GM21390 (cell line): ENCODE measurements around the gene SNX10.

ENCODE experiments used
- ATAC-seq: cut with Tn5 transposase; IDR thresholded peaks from one replicate; pipeline ENCODE4 v1.9.1; 2021; ENCODE audit not compliant: unreplicated experiment

SNX10 gene

DNA sequence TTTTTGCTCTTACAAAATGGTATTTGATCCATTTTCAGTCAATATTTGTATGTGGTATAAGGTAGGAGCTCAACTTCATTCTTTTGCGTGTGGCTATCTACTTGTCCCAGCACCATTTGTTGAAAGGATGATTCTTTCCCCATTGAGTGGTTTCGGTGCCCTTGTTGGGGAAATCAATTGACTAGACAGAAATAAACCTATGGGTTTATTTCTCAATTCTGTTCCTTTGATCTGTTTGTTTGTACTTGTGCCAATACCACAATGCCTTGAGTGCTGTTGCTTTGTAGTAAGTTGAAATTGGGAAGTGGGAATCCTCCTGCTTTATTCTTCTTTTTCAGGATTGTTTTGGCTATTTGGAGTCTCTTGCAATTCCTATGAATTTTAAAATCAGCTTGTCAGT is 41.0 kb downstream of the SNX10 start:
- no peak for ATAC-seq

DNA sequence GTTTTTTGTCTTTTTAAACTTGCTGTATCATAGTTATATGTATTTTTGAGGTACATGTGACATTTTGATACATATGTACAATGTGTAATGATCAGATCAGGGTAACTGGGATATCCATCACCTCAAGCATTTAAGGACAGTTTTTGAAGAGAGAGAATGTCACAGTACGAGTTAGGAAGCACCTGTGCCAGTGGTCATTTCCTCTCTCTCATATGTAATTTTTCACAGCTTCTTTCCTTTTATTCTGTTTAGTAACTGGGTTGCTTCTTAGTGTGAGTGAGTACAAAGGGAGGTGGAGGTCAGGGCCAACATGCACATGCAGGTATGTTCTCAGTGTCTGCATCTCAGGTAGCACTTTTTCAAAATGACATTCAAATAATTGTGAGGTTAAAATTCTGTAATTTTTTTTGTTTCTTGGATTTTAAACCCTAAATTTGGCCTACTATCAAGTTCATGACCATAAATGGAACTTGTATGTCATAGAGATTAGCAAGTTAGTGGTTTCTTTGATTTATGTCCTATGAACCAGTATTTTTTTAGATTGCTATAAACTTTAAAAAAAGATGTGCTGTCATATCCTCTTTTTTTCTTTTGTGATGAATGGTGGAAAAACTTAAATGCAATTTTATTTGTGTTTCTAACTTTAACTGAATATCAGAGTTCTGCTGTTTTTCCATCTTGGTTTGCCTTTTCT is 42.7 kb downstream of the SNX10 start:
- no peak for ATAC-seq

DNA sequence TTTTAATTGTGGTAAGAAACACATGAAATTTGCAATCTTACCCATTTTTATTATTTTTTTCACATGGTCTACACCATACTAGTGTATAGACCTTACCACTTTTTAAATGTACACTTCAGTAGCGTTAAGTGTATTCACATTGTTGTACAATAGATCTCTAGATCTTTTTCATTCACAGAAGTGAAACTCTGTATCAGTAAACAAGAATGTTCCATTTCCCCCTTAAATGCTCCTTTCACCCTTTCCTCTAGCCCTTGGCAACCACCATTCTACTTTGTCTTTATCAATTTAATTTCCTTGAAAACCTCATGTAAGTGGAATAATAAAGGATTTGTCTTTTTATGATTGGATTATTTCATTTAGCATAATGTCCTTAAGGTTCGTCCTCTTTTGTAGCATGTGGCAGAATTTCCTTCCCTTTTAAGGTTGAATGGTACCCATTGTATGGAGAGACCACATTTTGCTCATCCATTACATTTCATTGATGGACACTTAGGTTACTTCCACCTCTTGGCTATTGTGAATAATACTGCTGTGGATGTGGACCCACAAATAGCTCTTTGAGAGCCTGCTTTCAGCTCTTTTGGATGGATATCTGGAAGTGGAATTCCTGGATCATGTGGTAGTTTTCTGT is 45.7 kb downstream of the SNX10 start:
- peak; percentile 43 for ATAC-seq

DNA sequence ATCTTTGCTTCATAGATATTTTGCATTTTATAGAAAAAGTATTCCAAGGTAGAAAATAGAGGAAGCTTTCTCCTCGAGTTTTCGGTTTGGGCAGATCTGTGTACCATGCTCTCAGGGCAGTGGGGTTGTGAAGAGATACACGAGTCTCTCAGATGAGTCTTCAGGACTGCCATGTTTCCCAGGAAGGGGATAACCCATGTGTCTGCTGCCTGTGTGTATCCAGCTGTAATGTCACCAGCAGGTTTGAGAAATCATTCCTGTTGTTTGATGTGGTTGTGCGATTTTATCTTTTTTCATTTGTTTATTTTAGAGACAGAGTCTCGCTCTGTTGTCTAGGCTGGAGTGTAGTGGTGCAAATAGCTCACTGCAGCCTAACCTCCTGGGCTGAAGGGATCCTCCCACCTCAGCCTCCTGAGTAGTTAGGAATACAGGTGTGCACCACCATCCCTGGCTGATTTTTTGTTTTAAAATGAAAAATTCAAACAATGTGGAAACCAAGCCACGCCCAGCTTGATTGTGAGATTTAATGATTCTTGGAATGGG is 48.9 kb downstream of the SNX10 start:
- ATAC-seq: no peak

DNA sequence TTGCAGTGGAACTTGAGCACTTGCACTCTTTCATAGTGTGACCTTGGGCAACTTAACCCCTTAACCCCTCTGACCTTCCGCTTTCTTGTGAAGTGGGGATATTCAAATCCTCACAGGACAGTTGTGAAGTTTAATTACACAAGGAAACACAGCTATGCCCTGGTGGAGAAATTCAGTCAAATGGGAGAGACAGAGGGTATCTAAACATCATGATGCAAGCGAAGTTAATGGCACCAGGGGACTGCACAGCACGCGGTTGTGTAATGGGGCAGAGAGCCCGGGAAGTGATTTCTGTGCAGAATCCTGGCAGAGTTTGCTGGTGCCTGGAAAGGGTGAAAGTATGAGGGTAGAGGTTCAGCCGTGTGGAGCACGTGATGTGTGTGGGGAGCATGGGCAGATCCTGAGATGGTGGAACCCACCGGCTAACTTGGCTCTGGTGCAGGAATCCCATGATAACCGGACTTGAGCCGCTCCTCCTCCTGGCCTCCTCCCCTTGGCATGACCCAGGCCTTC is 51.7 kb downstream of the SNX10 start:
- no peak for ATAC-seq

DNA sequence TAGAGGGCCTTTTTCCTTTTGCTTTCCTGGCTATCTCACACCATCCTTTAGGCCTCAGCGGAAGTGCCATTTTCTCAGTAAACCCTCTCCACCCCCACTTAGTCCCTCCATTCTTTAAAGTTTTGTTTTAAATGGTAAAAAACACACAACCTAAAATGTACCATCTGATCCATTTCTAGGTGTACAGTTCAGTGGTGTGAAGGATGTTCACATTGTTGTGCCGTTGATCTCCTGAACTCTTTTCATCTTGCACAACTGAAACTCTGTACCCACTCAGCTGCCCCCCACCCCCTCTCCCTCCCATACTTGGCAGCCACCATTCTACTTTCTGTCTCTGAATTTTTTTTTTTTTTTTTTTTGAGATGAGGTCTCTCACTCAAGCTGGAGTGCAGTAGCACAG is 52.2 kb downstream of the SNX10 start:
- ATAC-seq: no peak

DNA sequence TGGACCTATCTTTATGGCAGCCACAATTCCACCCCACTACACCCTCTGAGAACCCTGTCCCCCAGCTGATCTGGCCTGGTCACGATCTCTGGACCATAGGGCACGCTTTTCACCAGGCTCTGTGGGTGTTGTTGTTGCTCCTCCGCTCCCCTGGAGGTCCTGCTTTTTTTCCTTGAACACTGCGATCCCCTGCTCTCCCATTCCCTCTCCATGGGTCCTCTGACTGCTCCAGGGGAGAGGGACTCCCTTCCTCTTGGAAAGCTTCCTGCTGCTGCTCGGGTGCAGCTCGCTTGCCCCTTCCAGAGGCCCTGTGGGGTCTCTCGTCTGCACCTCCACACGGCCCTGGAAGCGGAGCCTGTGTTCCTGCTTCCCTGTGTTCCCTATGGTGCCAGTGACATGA is 53.5 kb downstream of the SNX10 start:
- no peak for ATAC-seq

DNA sequence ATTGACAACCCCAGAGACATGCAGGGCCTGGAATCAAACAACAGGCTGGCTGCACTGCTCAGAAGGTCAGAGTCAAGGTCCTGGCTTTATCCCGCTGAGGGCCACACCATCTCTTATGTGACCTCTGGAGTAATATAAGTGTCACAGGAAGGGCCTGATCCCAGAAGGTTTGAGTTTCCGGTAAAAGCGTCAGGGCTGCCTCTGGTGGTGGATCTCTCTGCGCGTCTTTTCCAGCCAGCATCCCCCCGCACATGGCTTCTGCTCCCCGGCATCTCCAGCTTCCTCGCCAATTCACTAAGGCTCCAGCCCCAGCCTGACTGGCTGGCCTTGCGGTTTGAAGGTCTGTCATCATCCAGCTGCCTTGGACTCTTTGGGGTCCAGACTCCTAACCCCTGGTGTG is 54.2 kb downstream of the SNX10 start:
- no peak for ATAC-seq

DNA sequence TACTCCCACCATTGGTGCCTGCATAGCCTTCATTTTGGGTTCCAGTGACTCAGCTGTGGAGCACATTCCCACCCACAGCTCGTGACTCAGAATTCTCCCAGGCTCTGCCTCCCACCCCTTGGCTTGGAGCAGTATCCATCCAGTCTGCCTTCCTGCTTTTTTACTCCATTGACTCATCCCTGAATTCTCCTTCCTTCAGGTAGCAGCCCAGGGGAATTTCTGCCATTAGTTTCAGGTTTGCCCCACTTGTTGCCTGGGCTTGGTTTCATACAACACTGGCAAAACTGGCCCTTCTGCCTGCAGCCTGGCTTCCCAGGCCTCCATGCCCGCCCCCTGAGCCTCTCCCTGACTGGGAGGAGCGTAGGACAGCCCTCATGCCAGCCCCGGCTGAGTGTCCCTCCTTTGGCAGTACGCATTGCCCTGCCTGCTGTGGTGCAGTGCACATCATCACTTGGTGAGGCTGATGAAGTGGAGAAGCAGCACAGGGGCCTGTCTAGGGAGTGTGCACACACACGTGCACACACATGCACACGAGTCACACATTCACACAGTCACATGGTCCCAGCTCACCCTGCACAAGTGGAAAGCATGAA is 55.0 kb downstream of the SNX10 start:
- ATAC-seq: no peak

DNA sequence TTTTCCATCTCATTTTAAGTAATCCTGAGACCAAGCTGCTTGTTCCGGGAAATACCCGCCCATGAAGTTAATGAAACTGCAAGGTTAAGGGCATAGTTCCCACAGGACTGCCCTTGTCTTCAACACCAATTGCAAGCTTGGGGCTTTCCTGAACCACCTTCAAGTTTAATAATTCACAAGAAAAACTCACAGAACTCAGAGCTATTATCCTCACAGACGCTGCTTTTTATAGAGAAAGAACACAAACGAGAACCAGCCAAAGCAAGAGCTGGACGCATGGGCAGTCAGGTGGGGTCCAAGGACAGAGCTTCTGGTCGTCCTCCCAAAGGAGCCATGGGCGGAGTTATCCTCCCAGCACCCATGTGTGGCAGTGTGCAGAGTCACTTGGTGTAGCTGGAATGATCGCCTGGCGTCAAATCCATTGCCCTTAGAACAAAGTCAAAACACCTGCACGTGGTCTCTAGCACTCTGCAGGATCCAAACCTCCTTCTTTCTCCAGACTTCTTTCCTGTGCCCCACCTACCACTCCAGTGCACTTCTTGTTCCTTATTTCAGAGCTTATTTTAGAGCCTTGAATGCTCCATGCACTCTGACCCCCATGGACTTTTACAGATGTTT is 56.7 kb downstream of the SNX10 start:
- ATAC-seq: no peak

DNA sequence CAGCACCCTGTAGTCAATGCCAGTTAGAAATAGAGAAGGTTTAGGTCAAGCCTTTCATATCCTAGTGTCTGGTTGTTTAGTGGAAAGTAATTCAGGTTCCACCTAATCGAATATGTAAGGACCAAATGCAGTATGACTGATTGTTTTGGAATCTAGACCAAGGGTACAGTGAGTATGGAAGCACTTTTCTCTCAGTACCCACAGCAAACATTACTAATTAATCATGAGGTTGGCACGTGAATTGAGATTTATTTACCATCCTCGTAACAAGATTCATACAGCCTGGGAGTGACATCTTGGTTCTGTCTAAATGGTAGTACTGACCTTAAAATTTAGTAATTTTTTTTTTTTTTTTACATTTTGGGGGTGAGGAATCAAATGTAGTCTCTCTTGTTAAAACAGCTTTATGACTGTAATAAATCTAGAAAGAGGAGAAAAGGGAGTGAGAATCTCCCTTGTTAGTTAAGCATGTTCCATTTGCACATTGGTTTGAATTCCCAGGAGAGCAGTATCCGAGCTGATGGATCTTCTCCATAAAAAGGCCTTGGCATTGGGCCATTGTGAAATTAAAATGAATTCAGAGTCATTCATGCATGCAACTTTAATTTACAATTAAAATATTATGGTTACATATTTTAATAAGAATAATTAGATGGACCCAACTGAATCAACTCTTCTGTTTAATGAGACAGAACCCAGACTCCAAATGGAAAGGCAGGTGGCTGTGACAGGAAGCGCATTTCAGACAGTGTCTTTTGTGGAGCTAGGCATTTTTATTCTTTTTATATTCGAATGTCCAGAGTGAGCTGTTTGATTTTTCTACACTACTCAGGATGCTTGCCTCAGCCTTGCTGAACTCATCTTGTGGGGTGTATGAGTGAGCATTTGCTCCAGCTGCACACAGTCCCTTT is 57.6 kb downstream of the SNX10 start:
- ATAC-seq: no peak

DNA sequence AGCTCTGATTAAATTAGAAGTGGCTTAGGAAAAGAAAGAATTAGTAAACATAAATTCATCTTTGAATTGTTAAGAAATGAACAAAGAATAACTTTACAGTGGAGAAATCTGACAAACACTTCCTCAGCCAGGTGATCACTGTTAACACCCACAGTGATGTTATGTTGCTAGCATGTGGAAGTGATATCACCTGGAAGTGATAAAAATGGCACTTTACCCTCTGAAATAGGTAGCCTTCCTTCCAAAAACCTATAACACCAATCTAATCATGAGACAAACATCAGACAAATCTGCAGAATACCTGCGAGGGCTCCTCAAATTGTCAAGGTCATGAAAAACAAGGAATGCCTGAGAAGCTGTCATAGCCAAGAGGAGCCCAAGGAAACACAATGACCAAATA is 59.5 kb downstream of the SNX10 start:
- ATAC-seq: no peak

DNA sequence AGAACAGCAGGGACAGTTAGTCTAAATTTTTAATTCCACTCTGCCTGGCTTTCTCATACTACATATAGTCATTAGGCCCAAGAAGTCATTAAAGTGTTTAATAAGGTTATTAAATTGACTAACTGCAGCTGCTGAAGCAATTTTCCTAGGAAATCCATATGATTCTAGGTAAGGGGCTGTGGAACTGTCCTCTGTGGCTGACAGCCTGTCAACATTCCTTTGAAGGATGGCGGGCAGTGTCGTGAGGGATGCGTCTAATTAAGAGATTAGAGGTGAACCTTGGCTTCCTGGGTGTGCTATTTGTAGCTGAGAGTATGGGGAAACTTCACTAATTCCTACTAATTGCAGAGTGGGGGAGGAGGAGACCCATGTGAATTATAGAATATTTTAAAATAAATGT is 64.6 kb downstream of the SNX10 start:
- ATAC-seq: no peak

DNA sequence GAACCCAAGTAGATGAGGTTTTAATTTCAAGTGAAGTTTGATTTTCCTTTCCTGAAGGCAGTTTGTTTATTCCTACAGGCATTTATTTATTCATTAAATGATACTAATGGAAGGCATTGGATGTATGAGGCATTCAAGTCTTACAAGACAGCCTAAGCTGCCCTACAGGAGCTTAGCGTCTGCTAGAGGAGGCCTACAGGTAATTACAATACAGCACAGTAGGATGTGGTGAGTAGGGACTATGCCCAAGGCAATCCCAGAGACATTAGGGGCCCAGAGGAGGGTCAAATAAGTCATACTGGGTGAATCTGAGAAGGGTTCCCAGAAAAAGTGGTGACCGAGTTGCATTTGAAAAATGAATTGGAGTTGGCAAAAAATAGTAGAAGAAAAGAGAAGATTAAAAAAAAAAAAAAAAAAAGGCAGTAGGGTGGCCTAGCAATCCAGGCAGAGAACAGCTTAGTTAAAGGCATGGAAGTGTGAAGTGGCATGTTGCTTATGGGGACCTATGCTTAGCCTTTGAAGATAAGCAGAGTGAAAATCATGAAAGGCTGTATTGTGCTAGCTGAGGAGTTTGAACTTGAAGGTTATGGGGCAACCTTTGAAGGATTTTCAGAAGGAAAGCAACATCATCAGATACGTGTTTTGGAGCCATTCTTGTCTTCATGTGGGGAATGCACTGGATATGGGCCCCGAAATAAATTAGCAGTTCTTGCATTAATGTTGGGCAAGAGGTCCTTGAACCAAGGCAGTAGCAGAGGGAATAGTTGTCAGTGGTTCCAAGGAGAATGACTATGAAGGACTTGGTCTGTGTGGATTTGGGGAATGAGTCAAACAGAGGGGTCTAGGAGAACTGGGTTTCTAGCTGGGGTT is 65.5 kb downstream of the SNX10 start:
- ATAC-seq: no peak

DNA sequence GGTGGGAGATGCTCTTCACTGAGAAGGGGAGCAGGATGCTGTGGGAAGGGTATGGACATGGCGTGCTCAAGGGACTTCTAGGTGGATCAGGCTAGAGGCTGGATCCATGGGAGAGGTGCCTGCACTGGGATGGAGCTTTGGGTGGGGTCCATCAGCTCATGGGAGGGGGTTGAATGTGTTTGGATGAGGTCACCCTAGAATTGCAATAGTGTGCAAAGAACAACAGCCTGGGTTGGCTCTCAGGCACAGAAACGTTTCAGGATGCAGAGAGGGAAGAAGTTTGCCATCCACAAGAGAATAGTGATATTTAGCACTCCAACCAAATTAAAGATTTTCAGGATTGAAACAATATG is 66.1 kb downstream of the SNX10 start:
- no peak for ATAC-seq

DNA sequence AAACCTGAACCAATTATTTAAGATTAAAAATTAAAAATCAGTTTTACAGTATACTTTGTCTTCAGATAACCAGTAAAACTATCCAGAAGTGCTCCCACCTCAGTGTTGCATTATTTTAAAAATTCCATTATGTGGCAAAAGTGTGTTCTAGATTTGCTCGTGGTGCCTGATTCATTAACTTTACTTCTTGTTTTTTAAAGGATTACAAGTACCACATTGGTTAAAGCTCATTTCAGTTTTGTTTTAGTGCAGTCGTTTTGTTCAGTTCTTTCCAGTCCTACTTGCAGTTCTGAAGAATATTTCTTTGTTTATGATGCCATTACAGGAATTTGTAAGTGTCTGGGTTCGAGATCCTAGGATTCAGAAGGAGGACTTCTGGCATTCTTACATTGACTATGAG is 69.0 kb downstream of the SNX10 start:
- no peak for ATAC-seq

DNA sequence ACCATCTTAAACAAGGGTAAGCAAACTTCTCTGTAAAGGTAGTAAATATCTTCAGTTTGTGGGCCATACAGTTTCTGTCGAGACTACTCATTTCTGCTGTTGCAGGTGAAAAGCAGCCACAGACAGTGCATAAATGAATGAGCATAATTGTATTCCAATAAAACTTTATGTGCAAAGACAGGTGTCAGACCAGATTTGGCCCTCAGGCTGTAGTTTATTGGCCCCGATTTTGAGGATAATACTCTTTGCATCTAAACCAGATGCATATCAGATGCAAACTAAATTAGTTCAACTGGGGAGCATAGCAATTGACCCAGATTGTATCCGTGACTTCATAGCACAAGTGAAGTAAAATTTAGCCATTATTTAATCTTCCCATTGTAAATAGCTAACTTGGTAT is 70.0 kb downstream of the SNX10 start:
- ATAC-seq: no peak

DNA sequence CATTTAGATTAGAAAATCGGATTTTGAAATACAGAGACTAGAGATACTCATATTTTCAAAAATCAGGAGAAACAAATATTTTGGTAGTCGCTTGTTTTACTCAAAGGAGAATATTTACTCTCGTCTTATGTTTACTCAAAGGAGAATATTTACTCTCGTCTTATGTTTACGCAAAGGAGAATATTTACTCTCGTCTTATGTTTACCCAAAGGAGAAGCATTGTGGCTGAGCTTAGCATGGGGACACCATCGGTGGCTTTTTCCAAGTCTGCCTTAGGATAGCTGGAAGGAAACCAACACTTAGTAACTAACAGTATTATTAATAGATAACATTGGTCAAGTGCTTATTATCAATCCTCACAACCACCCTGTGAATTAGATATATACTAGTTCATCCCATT is 71.8 kb downstream of the SNX10 start:
- no peak for ATAC-seq

DNA sequence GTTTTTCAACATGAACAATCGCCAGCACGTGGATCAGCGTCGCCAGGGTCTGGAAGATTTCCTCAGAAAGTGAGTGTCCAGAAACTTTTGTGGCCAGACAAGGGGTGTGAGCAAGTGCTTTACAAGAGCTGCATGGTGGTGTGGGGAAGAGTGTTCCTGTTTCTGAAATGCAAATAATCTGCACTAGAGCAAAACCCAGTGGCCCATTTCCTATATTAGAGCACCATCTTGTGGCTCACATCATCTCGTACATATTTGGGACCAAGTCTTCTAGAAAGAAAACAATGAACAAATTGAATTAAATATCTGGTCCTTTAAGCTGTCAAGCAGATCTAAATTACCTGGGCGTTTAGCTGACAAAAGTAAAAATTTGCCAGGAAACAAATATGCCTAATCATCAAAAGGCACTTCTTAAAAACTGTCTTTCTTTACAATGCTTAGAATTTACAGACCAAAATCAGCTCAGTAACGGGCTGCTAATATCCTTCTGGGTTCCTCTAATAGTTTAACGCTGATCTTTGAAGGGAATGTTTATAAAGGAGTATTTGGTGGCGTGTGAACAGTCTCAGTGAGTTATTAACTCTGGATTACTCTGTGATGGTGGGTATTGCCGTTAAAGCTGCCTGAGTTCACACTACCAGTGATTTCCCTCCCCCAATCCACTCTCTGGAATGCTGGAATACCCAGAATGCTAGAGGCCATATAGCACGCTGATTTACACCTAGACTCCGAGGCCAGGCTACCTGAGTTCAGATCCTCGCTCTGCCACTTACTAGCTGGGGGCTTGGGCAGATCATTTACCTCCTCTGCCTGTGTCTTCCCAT is 73.6 kb downstream of the SNX10 start:
- peak; percentile 86 for ATAC-seq
